NB4 (cell line): ENCODE results near the gene ZNF496.
"Not testable (repeated sequence)": the region's sequence is repeated elsewhere in the genome, so short reads cannot be mapped to it uniquely, and the experiment has no call there.

ENCODE experiments used
- DNase-seq: peaks from one replicate; pipeline ENCODE4 v3.0.0; 2010; ENCODE audit warnings: low read depth
- H3K4me3 ChIP-seq: one replicate; pipeline ENCODE4 v1.5.1; 2011; ENCODE audit warnings: mild to moderate bottlenecking, low read depth, low read length, moderate library complexity
- MYC ChIP-seq: IDR thresholded peaks from 2 replicates; pipeline ENCODE4 v1.6.1; 2011; ENCODE audit warnings: low read depth, low read length
- POLR2A ChIP-seq: IDR thresholded peaks from 2 replicates; pipeline ENCODE4 v1.6.1; 2011; ENCODE audit warnings: mild to moderate bottlenecking; ENCODE audit not compliant: insufficient read length; ENCODE audit errors: extremely low read depth
- TF ChIP-seq, protein P1 (sequence below): IDR thresholded peaks from one replicate; pipeline ENCODE4 v1.5.1; 2012; ENCODE audit warnings: low read depth, low read length
- TF ChIP-seq, protein P2 (sequence below): IDR thresholded peaks from 2 replicates; pipeline ENCODE4 v1.6.1; 2011; ENCODE audit warnings: low read depth, low read length

ZNF496 gene

GRCh38 chr1:247359559-247359958, 27.9 kb upstream of the ZNF496 start:
- DNase-seq: no peak
- TF ChIP-seq MYC (no peak), POLR2A (no peak)
- TF ChIP-seq, protein P1, sequence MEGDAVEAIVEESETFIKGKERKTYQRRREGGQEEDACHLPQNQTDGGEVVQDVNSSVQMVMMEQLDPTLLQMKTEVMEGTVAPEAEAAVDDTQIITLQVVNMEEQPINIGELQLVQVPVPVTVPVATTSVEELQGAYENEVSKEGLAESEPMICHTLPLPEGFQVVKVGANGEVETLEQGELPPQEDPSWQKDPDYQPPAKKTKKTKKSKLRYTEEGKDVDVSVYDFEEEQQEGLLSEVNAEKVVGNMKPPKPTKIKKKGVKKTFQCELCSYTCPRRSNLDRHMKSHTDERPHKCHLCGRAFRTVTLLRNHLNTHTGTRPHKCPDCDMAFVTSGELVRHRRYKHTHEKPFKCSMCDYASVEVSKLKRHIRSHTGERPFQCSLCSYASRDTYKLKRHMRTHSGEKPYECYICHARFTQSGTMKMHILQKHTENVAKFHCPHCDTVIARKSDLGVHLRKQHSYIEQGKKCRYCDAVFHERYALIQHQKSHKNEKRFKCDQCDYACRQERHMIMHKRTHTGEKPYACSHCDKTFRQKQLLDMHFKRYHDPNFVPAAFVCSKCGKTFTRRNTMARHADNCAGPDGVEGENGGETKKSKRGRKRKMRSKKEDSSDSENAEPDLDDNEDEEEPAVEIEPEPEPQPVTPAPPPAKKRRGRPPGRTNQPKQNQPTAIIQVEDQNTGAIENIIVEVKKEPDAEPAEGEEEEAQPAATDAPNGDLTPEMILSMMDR: no peak
- TF ChIP-seq, protein P2, sequence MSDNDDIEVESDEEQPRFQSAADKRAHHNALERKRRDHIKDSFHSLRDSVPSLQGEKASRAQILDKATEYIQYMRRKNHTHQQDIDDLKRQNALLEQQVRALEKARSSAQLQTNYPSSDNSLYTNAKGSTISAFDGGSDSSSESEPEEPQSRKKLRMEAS: no peak
- peak overlapping the region; percentile 43 for H3K4me3 ChIP-seq

DNA sequence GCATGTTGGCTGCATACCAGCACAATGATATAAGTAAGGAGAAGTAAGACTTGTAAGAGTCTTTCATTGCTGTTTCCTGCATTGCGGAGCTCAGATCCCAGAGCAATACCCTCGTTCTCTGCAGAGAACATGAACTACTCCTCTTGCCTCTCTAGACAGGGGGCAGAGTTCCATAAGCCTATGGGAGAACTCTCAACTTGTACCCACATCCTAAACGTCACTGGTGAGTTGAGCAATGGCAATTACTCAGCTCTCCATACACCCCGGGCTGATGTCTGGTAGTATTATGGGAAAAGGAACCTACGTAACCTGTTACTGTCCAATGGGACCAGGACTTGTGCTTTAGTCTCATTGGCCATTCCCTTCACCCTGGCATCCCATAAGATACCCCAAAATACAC, 27.3 kb upstream of the ZNF496 start:
- peak; percentile 90 for DNase-seq
- no peak overlapping the region for H3K4me3 ChIP-seq

DNA sequence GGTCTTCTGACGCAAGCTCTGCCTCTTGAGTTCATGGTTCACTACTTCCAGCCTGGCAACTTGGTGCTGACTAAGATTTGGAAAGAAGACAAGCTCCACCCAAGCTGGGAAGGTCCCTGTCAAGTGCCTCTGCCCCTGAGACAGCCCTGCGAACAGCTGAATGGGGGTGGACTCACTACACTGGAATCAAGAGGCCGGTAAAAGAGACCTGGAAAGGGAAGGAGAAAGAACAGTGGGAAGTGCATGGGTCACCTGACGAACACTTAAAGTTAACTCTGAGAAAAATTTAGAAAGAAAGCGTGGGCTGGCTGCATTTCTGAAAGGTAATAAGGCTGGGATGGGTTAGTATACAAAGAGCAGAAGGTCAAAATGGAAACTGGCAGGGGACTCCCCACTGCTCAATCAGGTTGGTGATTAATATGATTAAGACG, 26.1 kb upstream of the ZNF496 start:
- no peak for TF ChIP-seq POLR2A
- TF ChIP-seq, protein P2: no peak
- TF ChIP-seq, protein P1: no peak
- no peak for TF ChIP-seq MYC
- DNase-seq: no peak
- no peak overlapping the region for H3K4me3 ChIP-seq

More for the DNA sequence above, 27.3 kb upstream of the ZNF496 start:
- TF ChIP-seq, protein P1: peak; percentile 10
- no peak for TF ChIP-seq POLR2A
- TF ChIP-seq, protein P2: peak; percentile 3; the same call in 1 of the 2 replicates
- TF ChIP-seq MYC: no peak

GRCh38 chr1:247357052-247357780, 25.5 kb upstream of the ZNF496 start:
- no peak for DNase-seq
- TF ChIP-seq, protein P1: no peak
- TF ChIP-seq POLR2A: no peak
- TF ChIP-seq, protein P2: no peak
- no peak for TF ChIP-seq MYC
- no peak overlapping the region for H3K4me3 ChIP-seq

DNA sequence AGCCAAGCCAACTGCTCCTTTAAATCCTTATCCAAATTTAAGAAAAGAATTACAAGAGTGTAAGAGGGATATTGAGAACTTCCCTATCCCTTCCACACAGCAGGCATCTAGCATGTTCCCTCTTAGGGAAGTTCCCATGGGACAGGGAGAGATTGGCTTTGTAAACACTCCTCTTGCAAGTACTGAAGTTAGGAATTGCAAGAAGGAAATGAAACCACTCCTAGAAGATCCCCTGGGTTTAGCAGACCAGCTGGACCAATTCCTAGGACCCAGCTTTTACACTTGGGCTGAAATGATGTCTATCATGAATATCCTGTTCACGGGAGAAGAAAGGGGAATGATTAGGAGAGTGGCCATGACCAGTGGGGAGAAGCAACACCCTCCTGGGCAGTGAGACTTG, 23.5 kb upstream of the ZNF496 start:
- H3K4me3 ChIP-seq, DNase-seq: not testable (repeated sequence)

DNA sequence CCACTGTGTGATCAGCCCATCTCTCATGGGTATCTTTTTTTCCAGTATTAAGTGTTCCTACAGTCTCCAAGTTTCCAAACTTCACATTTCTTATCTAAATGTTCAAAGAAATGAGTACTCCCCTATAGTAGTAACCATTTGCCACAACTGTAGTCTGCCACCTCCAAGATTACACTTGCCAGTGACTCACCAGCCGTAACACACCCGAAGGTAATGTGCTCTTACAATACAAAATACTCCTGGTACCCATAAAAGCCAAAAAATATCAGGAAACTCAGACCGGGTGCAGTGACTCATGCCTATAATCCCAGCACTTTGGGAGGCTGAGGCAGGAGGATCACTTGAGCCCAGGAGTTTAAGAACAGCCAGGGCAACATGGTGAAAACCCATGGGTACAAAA, 20.5 kb upstream of the ZNF496 start:
- DNase-seq: no peak
- no peak for TF ChIP-seq MYC
- H3K4me3 ChIP-seq: no peak overlapping the region

GRCh38 chr1:247350587-247350986, 18.9 kb upstream of the ZNF496 start:
- DNase-seq: no peak
- TF ChIP-seq, protein P1: no peak
- H3K4me3 ChIP-seq: no peak overlapping the region
